Measurements from ENCODE around the gene PTMA. TPM values are rescaled to one million over a fixed set of nuclear protein-coding genes. Genes with fewer than 3 reads are reported as not detected.

Gene PTMA
- polyA plus RNA-seq, 2 of the 4 experiments (the other 2 are of a cell fraction): 1,191 to 2,360 TPM

GRCh38 chr2:231699006-231699405, 9.3 kb upstream of the PTMA start:
- Histone ChIP-seq H3K9me3 (no peaks in the 10 kb centered on the region), H3K4me1 (no peaks in the 10 kb centered on the region), H3K4me3 (no peak overlapping the region), H3K4me2 (no peak overlapping the region), H3K27ac (no peak overlapping the region)
- DNase-seq (ENCODE audit: low read depth in 1 of 2, low spot score in 1 of 2) (no peak), ATAC-seq (no peak), FAIRE-seq (no peak)
- POLR2A ChIA-PET: interaction anchor here (1.7 kb wide), 1 partner anchor 9 kb away, joined by 6 read pairs; the partner anchor contains the start of gene PTMA
- CTCF ChIA-PET: interaction anchor here (6.8 to 78.4 kb wide), 2 partner anchors 15 to 48 kb away, joined by 70 to 4158 read pairs; no protein-coding TSS in a partner anchor
- no peak for TF ChIP-seq RFX5 (IDR thresholded peaks at IDR 0.05)
- no peak for TF ChIP-seq KDM1A (IDR thresholded peaks at IDR 0.05; ENCODE audit: low read depth)
- no peak for TF ChIP-seq PHF8 (IDR thresholded peaks at IDR 0.05; ENCODE audit: borderline replicate concordance, low read depth)
- no peak for TF ChIP-seq JUNB (IDR thresholded peaks at IDR 0.05)
- TF ChIP-seq POLR2A (IDR thresholded peaks at IDR 0.05; ENCODE audit: low read length): no peak
- TF ChIP-seq, protein P1, sequence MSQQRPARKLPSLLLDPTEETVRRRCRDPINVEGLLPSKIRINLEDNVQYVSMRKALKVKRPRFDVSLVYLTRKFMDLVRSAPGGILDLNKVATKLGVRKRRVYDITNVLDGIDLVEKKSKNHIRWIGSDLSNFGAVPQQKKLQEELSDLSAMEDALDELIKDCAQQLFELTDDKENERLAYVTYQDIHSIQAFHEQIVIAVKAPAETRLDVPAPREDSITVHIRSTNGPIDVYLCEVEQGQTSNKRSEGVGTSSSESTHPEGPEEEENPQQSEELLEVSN (IDR thresholded peaks at IDR 0.05; ENCODE audit: borderline replicate concordance, low read depth): no peak
- TF ChIP-seq TP53 (CRISPR knock-in tag; IDR thresholded peaks at IDR 0.05): no peak
- no peak for TF ChIP-seq TFCP2L1 (CRISPR knock-in tag; IDR thresholded peaks at IDR 0.05)
- TF ChIP-seq HOXB5 (CRISPR knock-in tag; IDR thresholded peaks at IDR 0.05): no peak
- TF ChIP-seq HOXA7 (CRISPR knock-in tag; IDR thresholded peaks at IDR 0.05): no peak
- WGBS (ENCODE audit: missing lambda C conversion rate): 89% methylated on average over 9 of the region's 9 CpGs

DNA sequence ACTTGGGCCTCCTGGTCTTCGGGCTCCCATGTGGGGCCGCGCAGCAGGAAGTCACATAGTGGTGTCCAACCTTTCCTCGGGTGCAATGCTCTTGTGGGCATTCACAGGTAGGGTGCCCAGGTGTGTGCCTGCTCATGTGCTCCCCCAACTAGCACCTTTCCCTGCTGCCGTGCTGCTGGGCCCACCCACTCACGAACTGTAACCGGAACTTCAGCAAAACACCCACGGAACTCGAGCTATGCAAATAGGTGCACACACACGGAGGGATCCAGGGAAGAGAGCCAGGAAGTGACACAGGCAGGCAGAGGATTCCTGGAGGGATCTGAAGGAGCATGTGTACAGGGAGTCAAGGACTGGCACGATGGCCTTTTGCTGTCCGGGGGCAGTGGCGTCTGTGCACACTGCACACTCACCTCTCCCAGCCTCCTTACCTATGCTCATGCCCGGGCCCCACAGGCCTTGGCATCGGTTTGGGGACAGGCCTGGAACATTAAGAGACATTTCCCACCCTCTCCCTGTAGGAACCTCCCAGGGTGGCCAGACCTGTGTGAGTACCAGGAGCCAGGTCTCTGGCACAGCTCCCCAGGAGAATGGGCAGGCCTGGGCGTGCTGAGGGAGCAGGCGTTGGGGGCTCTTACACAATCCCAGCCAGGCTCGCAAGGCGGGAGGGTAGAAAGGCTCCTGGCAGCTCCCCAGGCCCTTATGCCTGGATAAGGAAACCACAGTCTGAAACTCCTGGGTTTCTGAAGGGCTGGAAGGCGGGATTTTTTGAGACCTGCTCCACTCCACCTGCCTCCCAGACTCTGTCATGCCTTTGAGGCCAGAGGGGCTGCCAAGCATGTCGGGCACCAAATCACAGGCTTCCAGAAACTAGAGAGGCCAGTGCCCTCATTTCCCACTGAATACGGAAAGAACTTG, 6.6 kb upstream of the PTMA start:
- POLR2A ChIA-PET: no interaction called here
- H3K4me2 ChIP-seq: no peak overlapping the region
- ATAC-seq (no peak), FAIRE-seq (no peak), DNase-seq (ENCODE audit: low read depth in 1 of 2, low spot score in 1 of 2) (no peak)
- 75% methylated on average over 22 of the region's 22 CpGs for WGBS (ENCODE audit: missing lambda C conversion rate)
- peak overlapping the region in 1 of 2 experiments; percentile 52; a peak in 3 of 6 replicates for H3K27ac ChIP-seq
- TF ChIP-seq HEYL (CRISPR knock-in tag; IDR thresholded peaks at IDR 0.05) (no peak), SREBF2 (IDR thresholded peaks at IDR 0.05) (no peak), JUNB (IDR thresholded peaks at IDR 0.05) (no peak), PHF8 (IDR thresholded peaks at IDR 0.05; ENCODE audit: borderline replicate concordance, low read depth) (no peak), FOXS1 (CRISPR knock-in tag; IDR thresholded peaks at IDR 0.05) (no peak), RCOR1 (IDR thresholded peaks at IDR 0.05; ENCODE audit: low read depth, low read length) (no peak), FOSL2 (IDR thresholded peaks at IDR 0.05) (no peak), FOSL2 (CRISPR knock-in tag; IDR thresholded peaks at IDR 0.05) (no peak), CHD2 (IDR thresholded peaks at IDR 0.05; ENCODE audit: low read length, partially characterized antibody) (no peak), SMC3 (IDR thresholded peaks at IDR 0.05) (no peak), POLR2AphosphoS2 (conservative IDR thresholded peaks at IDR 0.05; ENCODE audit: low read length) (no peak), HMGXB4 (CRISPR knock-in tag; IDR thresholded peaks at IDR 0.05; ENCODE audit: borderline replicate concordance) (no peak)
- CTCF ChIA-PET: interaction anchor here (1.4 to 78.4 kb wide), 4 partner anchors 12 to 185 kb away, joined by 3 to 4158 read pairs (median 36); no protein-coding TSS in a partner anchor
- H3K9me3 ChIP-seq: no peaks in the 10 kb centered on the region
- peaks cover 7% of the 10 kb centered on the region for H3K4me1 ChIP-seq
- no peak overlapping the region for H3K4me3 ChIP-seq

DNA sequence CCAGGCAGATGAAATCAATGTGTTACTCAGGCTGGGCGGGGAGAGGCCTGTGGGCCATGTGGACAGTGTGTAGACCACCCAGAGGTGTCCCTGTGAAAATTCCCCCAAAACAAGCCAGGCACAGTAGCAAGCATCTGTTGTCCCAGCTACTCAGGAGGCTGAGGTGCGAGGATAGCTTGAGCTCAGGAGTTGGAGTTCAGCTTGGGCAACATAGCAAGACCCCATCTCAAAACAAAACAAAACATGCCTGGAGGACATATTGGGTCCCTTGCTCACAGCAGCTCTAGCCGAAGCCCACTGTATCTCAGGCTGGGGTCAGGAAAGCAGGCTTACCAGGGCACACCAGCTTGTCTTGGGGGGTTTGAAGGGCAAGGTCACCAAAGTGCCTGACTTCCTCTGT, 4.3 kb upstream of the PTMA start:
- no peak for DNase-seq (ENCODE audit: low read depth in 1 of 2, low spot score in 1 of 2)
- Histone ChIP-seq H3K4me3 (no peak overlapping the region), H3K4me1 (peaks cover 12% of the 10 kb centered on the region), H3K9me3 (no peaks in the 10 kb centered on the region), H3K4me2 (no peak overlapping the region), H3K27ac (no peak overlapping the region)
- 97% methylated on average over 3 of the region's 3 CpGs for WGBS (ENCODE audit: missing lambda C conversion rate)
- CTCF ChIA-PET: interaction anchor here (6.8 to 78.4 kb wide), 2 partner anchors 10 to 53 kb away, joined by 70 to 4158 read pairs; no protein-coding TSS in a partner anchor
- POLR2A ChIA-PET: interaction anchor here (0.5 to 1.4 kb wide), 2 partner anchors 26 to 37 kb away, joined by 3 read pairs; no protein-coding TSS in a partner anchor
- no peak for FAIRE-seq
- ATAC-seq: no peak
- TF ChIP-seq SREBF2 (IDR thresholded peaks at IDR 0.05) (no peak), JUNB (IDR thresholded peaks at IDR 0.05) (no peak), RAD21 (conservative IDR thresholded peaks at IDR 0.05 in 1 of 2, IDR thresholded peaks at IDR 0.05 in 1 of 2) (no peak), HDAC2 (IDR thresholded peaks at IDR 0.05) (no peak), REST (IDR thresholded peaks at IDR 0.05) (no peak), ZFP36 (IDR thresholded peaks at IDR 0.05; ENCODE audit: borderline replicate concordance, partially characterized antibody) (no peak), FOXS1 (CRISPR knock-in tag; IDR thresholded peaks at IDR 0.05) (no peak), BHLHE40 (IDR thresholded peaks at IDR 0.05; ENCODE audit: low read depth, low read length) (no peak), FOSL2 (IDR thresholded peaks at IDR 0.05) (no peak), FOSL2 (CRISPR knock-in tag; IDR thresholded peaks at IDR 0.05) (no peak), RNF2 (IDR thresholded peaks at IDR 0.05; ENCODE audit: borderline replicate concordance, low read depth) (no peak)
